Esophagus muscularis mucosa (tissue), 4 donors: ENCODE results near the gene TRIP10.
"Not testable (repeated sequence)": the region's sequence is repeated elsewhere in the genome, so short reads cannot be mapped to it uniquely, and the experiment has no call there.

Experiments used
- EP300 ChIP-seq: sonication (generic); formaldehyde crosslinking; IDR thresholded peaks from one replicate; pipeline ENCODE4 v1.6.1; 2017; ENCODE audit warnings: antibody characterized with exemption
- POLR2AphosphoS5 ChIP-seq, 2 donors: sonication (generic); formaldehyde crosslinking; IDR thresholded peaks; one replicate each; pipeline ENCODE4 v1.6.1; 2017; ENCODE audit warnings: antibody characterized with exemption in 2 of 2
- TF ChIP-seq, protein P1 (sequence below), 3 experiments: fragments of 200-600 bp in 2 of 3; fragments of 450-650 bp in 1 of 3; sonication (generic) in 2 of 3; IDR thresholded peaks; one replicate each; pipeline ENCODE4 v1.5.1; 2017 to 2019; ENCODE audit warnings: antibody characterized with exemption in 3 of 3, mild to moderate bottlenecking in 2 of 3, moderate library complexity in 1 of 3

DNA sequence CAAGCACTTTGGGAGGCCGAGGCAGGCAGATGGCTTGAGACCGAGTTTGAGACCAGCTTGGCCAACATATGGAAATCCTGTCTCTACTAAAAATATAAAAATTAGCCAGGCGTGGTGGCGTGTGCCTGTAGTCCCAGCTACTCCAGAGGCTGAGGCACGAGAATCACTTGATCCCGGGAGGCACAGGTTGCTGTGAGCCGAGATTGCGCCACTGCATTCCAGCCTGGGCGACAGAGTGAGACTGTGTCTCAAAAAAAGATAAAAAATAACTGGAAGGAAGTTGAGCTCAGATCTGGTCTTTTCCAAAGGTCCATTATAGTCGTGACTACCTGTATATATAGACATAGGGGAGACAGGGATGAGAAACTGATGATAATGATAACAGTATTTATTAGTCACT is 9.1 kb downstream of the TRIP10 start:
- TF ChIP-seq, protein P1, sequence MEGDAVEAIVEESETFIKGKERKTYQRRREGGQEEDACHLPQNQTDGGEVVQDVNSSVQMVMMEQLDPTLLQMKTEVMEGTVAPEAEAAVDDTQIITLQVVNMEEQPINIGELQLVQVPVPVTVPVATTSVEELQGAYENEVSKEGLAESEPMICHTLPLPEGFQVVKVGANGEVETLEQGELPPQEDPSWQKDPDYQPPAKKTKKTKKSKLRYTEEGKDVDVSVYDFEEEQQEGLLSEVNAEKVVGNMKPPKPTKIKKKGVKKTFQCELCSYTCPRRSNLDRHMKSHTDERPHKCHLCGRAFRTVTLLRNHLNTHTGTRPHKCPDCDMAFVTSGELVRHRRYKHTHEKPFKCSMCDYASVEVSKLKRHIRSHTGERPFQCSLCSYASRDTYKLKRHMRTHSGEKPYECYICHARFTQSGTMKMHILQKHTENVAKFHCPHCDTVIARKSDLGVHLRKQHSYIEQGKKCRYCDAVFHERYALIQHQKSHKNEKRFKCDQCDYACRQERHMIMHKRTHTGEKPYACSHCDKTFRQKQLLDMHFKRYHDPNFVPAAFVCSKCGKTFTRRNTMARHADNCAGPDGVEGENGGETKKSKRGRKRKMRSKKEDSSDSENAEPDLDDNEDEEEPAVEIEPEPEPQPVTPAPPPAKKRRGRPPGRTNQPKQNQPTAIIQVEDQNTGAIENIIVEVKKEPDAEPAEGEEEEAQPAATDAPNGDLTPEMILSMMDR (IDR thresholded peaks at IDR 0.05), result not testable (repeated sequence)
- TF ChIP-seq EP300; POLR2AphosphoS5 (IDR thresholded peaks at IDR 0.05): not testable (repeated sequence)
